ENCODE measurements around the gene TBC1D2.

Gene TBC1D2

DNA sequence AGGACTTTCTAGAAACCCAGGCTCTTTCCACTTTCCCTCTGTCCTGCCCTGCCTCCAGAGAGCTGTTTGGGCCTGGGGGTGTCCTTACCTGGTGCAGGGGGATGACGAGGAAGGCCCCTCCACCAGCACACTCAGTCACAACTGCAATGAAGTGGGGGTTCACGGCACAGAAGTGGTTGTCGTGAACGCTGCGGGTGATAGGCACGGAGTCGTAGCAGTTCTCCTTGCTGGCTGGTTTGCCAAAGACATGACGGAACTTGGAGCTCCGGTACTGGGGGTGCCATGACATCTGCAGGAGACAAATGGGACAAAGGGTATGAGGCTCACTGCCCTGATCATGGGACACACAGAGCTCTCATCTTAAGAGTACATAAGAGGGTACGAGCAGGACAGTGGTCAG is 98.1 kb downstream of the TBC1D2 start:
- DNase-seq, result no peak

DNA sequence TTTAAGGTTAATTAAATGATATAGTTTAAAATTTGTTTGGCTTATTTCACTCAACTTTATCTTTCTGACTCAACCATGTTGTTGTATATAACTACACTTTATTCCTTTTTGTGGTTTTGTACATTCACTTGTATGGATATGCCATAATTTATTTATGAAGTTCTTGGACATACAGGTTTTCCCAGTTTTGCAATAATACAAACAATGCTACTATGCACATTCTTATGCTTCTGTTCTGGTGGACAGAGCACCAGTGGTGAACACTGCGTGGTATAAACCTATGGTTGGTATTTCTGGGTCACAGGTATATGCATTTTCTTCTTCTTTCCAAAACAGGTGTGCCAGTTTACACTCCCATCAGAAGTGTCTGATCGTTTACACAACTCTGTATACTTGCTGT is 100.8 kb downstream of the TBC1D2 start:
- no peak for DNase-seq

DNA sequence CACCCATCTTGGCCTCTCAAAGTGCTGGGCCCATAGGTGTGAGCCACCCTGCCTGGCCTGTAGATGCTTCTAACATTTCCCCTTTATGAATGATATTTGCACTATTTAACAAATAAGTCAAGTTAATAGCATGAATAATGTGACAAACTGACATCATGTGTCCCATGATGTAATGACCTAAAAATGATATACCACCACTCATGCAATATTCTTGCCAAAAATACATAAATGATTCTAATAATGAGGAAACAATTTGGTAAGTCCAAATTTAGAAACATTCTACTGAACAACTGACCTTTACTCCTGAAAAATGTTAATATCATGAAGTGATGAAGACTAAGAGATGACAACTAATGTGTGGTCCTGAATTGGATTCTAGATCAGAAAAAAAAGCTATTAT is 102.9 kb downstream of the TBC1D2 start:
- DNase-seq, result no peak

DNA sequence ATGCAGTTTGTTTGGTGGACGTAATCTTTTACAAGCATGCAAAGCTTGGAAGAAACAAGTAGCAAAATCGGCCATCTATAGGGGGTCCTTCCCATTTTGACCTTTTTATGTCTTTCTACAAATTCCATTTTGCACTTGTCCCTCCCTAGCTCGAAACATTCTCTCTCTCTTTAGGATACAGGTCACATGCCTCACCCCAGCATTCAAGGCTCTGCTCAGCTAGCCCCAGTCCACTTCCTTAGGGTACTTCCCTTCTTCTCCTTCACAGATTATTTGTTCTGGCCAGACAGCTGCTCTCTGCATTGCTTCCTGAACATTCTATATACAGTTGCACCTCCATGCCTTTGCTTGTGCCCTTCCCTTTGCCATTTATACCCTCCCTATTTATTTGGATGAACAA is 104.7 kb downstream of the TBC1D2 start:
- DNase-seq, result no peak

DNA sequence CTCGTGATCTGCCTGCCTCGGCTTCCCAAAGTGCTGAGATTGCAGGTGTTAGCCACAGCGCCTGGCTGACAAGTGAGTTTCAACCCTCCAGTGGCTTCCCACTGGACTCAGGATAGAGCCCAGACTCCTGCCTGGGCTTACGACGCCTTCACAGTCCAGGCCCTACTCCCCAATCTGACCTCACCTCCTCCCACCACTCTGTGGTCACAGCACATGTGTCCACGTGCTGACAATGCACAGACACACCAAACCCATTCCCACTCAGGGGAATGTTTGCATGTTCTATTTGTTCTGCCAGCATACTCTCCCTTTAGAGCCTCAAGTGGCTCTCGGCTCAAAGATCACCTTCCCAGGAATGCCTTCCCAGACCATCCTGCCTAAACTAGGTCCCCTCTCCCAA is 105.3 kb downstream of the TBC1D2 start:
- DNase-seq, result no peak

DNA sequence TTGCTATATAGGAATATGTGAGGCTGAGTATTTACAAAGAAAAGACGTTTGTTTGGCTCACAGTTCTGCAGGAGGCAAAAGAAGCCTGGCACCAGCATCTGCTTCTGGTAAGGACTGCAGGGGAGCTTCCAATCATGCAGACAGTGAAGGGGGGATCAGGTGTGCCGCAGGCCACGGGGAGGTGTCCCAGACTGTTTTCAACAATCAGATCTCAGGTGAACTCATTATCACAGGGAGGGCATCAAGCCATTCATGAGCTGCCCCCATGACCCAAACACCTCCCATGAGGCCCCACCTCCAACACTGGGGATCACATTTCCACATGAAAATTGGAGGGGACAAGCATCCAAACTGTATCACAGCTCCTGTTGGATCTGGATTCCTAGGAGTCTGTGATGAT is 106.0 kb downstream of the TBC1D2 start:
- DNase-seq, result no peak

All from NCI-H524 treated with DMSO at 0.1 percent for 48 hours (cell line).